Neural progenitor cell (in vitro differentiated cells): ENCODE measurements around the gene ATAD3A.

Experiments
- CTCF ChIP-seq: fragments of 200-600 bp; sonication (generic); IDR thresholded peaks from 2 replicates; pipeline ENCODE4 v1.5.1; 2017; ENCODE audit warnings: antibody characterized with exemption, mild to moderate bottlenecking
- EZH2 ChIP-seq: fragments of 200-600 bp; sonication (generic); IDR thresholded peaks from 2 replicates; pipeline ENCODE4 v1.6.1; 2017; ENCODE audit warnings: antibody characterized with exemption, mild to moderate bottlenecking, moderate library complexity
- EZH2phosphoT487 ChIP-seq: fragments of 200-600 bp; sonication (generic); IDR thresholded peaks from 2 replicates; pipeline ENCODE4 v1.6.1; 2017; ENCODE audit warnings: antibody characterized with exemption

- no peak for TF ChIP-seq CTCF
- TF ChIP-seq EZH2phosphoT487: no peak
- no peak for TF ChIP-seq EZH2
These were observed 27.5 kb downstream of the ATAD3A start for GRCh38 chr1:1539310-1540089.
